Aorta (tissue), 5 donors: ENCODE results near the gene NKTR. TPM values are rescaled to one million over a fixed set of nuclear protein-coding genes. Genes with fewer than 3 reads are reported as not detected.
"Not testable (repeated sequence)": the region's sequence is repeated elsewhere in the genome, so short reads cannot be mapped to it uniquely, and the experiment has no call there.

ENCODE experiments used
- ATAC-seq: fragments of 200-7000 bp; cut with Tn5 transposase; one replicate; pipeline ENCODE4 v1.9.1; 2022; ENCODE audit warnings: moderate library complexity; ENCODE audit not compliant: low FRiP score
- DNase-seq, 2 donors: peaks; one replicate each; pipeline ENCODE4 v3.0.0-alpha.2; 2020
- H3K27ac ChIP-seq, 2 donors: one replicate each; pipeline ENCODE4 v1.5.1; 2013; ENCODE audit warnings: low read length in 2 of 2, mild to moderate bottlenecking in 2 of 2, moderate library complexity in 2 of 2, control low read depth in 1 of 2, inconsistent platforms in 1 of 2, low read depth in 1 of 2
- H3K27me3 ChIP-seq, 2 donors: one replicate each; pipeline ENCODE4 v1.6.1; 2013; ENCODE audit warnings: control low read depth in 1 of 2, low read length in 1 of 2, mild to moderate bottlenecking in 1 of 2, moderate library complexity in 1 of 2; ENCODE audit not compliant: insufficient read depth in 2 of 2, control insufficient read depth in 1 of 2
- H3K36me3 ChIP-seq, 2 donors: one replicate each; pipeline ENCODE4 v1.6.1; 2013; ENCODE audit warnings: control low read depth in 1 of 2, low read length in 1 of 2, mild to moderate bottlenecking in 1 of 2; ENCODE audit not compliant: insufficient read depth in 2 of 2, control insufficient read depth in 1 of 2
- H3K4me1 ChIP-seq, 2 donors: one replicate each; pipeline ENCODE4 v1.6.1; 2013; ENCODE audit warnings: low read length in 2 of 2, control low read depth in 1 of 2, mild to moderate bottlenecking in 1 of 2, moderate library complexity in 1 of 2; ENCODE audit not compliant: insufficient read depth in 2 of 2, control insufficient read depth in 1 of 2
- H3K4me3 ChIP-seq, 2 donors: one replicate each; pipeline ENCODE4 v1.5.1; 2013; ENCODE audit warnings: low read length in 2 of 2, control low read depth in 1 of 2, mild to moderate bottlenecking in 1 of 2
- H3K9me3 ChIP-seq: one replicate; pipeline ENCODE4 v1.6.1; 2013; ENCODE audit warnings: mild to moderate bottlenecking, low read length; ENCODE audit not compliant: control insufficient read depth
- WGBS, 2 donors: extraction: QIAGEN DNeasy Blood & Tissue Kit; methylation state at CpG; one replicate each; pipeline ENCODE4 v1.1.7; 2013; 5-methylcytosine and 5-hydroxymethylcytosine counted together
- intact Hi-C, 2 donors: fragments of 100-400 bp; cut with DNase I; formaldehyde crosslinking; loops; one replicate each; pipeline versions ENCODE4 v1.14.2 to v1.15.0; 2022
- polyA plus RNA-seq, 2 donors: library from polyadenylated mRNA; stranded (reverse); fragments of 200-250 nt; gene quantifications; one replicate each; pipeline ENCODE4 v1.2.3, GENCODE V29; 2013
- total RNA-seq, 2 donors: library from RNA; stranded (reverse); fragmentation: NEBNext Ultra II Directional; extraction: Animal tissue kit (Norgen Biotek cat#: 25700); gene quantifications; one replicate each; pipeline ENCODE4 v1.2.1, GENCODE V29; 2021
- donor health status: healthy with polysubstance abuse.
- donor health status: Bipolar disorder and iron deficiency.
- donor health status: DM: no; HTN: no; CAD: no.
- donor health status: DM: no; HTN: no; CAD: no.
- donor health status: DM: yes; HTN: yes; CAD: no.

Gene NKTR
- total and polyA plus RNA-seq, 4 donors = 6.1 to 163 (median 78.1) TPM

GRCh38 chr3:42575137-42575741, 25.2 kb upstream of the NKTR start:
- no peak overlapping the region for H3K4me3 ChIP-seq
- DNase-seq = no peak
- H3K27me3 ChIP-seq = no peaks in the 10 kb centered on the region
- H3K27ac ChIP-seq = no peak overlapping the region
- H3K9me3 ChIP-seq = peaks cover 1% of the 10 kb centered on the region
- no peak for ATAC-seq
- no peaks in the 10 kb centered on the region for H3K4me1 ChIP-seq
- intact Hi-C loops = no loop called here
- no peaks in the 10 kb centered on the region for H3K36me3 ChIP-seq

GRCh38 chr3:42578054-42578453, 22.4 kb upstream of the NKTR start:
- H3K27me3 ChIP-seq = no peaks in the 10 kb centered on the region
- H3K36me3 ChIP-seq = no peaks in the 10 kb centered on the region
- ATAC-seq = no peak
- intact Hi-C loops = no loop called here
- H3K4me1 ChIP-seq = peaks cover 0 to 2% of the 10 kb centered on the region in 2 donors
- no peak overlapping the region for H3K4me3 ChIP-seq
- 93 to 97% methylated on average over 4 of the region's 4 CpGs for WGBS, 2 donors
- H3K27ac ChIP-seq = no peak overlapping the region
- H3K9me3 ChIP-seq = peaks cover 1% of the 10 kb centered on the region
- DNase-seq = no peak

GRCh38 chr3:42579346-42579745, 21.1 kb upstream of the NKTR start:
- 97 to 98% methylated on average over 4 of the region's 4 CpGs for WGBS, 2 donors
- H3K4me3 ChIP-seq, H3K27ac ChIP-seq, H3K27me3 ChIP-seq, H3K9me3 ChIP-seq, DNase-seq, H3K4me1 ChIP-seq, ATAC-seq, intact Hi-C loops, H3K36me3 ChIP-seq: not testable (repeated sequence)

- WGBS, 2 donors = 0% methylated on average over 11 of the region's 11 CpGs
- ATAC-seq (no peak), DNase-seq (no peak)
- peak overlapping the region; percentile 43 to 68 for H3K4me3 ChIP-seq
- H3K9me3 ChIP-seq = no peaks in the 10 kb centered on the region
- no peaks in the 10 kb centered on the region for H3K27me3 ChIP-seq
- H3K27ac ChIP-seq = peak overlapping the region; percentile 19 to 77
- H3K4me1 ChIP-seq = peaks cover 0 to 2% of the 10 kb centered on the region in 2 donors
- intact Hi-C loops = loop anchor here in 1 of 2 donors (10.0 kb wide), 1 partner anchor 163 kb away; no protein-coding TSS in a partner anchor
- no peaks in the 10 kb centered on the region for H3K36me3 ChIP-seq
Observed at GRCh38 chr3:42581400-42581708, 19.1 kb upstream of the NKTR start.

GRCh38 chr3:42581709-42582473, 18.6 kb upstream of the NKTR start, which contains the start of gene SEC22C:
Gene SEC22C, minus strand, starts transcription at chr3:42581967. Its CDS starts 12,921 bp downstream, at chr3:42569046.
- peak; percentile 97 to 98 for DNase-seq
- Histone ChIP-seq H3K9me3 (no peaks in the 10 kb centered on the region), H3K27ac (peak within 1 kb of the TSS; percentile 19 to 77), H3K4me3 (peak within 1 kb of the TSS; percentile 68 to 84), H3K36me3 (no peaks in the 10 kb centered on the region), H3K4me1 (peaks cover 0 to 2% of the 10 kb centered on the region in 2 donors), H3K27me3 (no peaks in the 10 kb centered on the region)
- WGBS, 2 donors = 0% methylated on average over 74 to 77 of the region's 77 CpGs
- peak; percentile 98 for ATAC-seq
- intact Hi-C loops = loop anchor here in 1 of 2 donors (10.0 kb wide), 1 partner anchor 163 kb away; no protein-coding TSS in a partner anchor

- H3K27me3 ChIP-seq = no peaks in the 10 kb centered on the region
- ATAC-seq (no peak), DNase-seq (no peak)
- peak overlapping the region in 1 of 2 donors; percentile 77 for H3K27ac ChIP-seq
- H3K36me3 ChIP-seq = no peaks in the 10 kb centered on the region
- no peaks in the 10 kb centered on the region for H3K9me3 ChIP-seq
- peaks cover 0 to 2% of the 10 kb centered on the region in 2 donors for H3K4me1 ChIP-seq
- intact Hi-C loops = loop anchor here in 1 of 2 donors (10.0 kb wide), 1 partner anchor 162 kb away; no protein-coding TSS in a partner anchor
- 0 to 1% methylated on average over 3 of the region's 3 CpGs for WGBS, 2 donors
- peak overlapping the region; percentile 68 to 84 for H3K4me3 ChIP-seq
Observed at GRCh38 chr3:42582474-42583070, 17.9 kb upstream of the NKTR start.

- no peak overlapping the region for H3K4me3 ChIP-seq
- WGBS, 2 donors = 82 to 96% methylated on average over 5 of the region's 5 CpGs
- intact Hi-C loops = loop anchor here in 1 of 2 donors (10.0 kb wide), 1 partner anchor 156 kb away; no protein-coding TSS in a partner anchor
Observed at GRCh38 chr3:42588625-42589024, 11.9 kb upstream of the NKTR start.

GRCh38 chr3:42589382-42590109, 10.9 kb upstream of the NKTR start:
- no peak overlapping the region for H3K27ac ChIP-seq
- WGBS, 2 donors = 93 to 94% methylated on average over 20 of the region's 20 CpGs
- H3K4me1 ChIP-seq = no peaks in the 10 kb centered on the region
- no peak for ATAC-seq
- no peaks in the 10 kb centered on the region for H3K27me3 ChIP-seq
- H3K9me3 ChIP-seq = no peaks in the 10 kb centered on the region
- H3K36me3 ChIP-seq = peaks cover under 1 to 2% of the 10 kb centered on the region in 2 donors
- H3K4me3 ChIP-seq = no peak overlapping the region
- intact Hi-C loops = loop anchor here in 1 of 2 donors (10.0 kb wide), 1 partner anchor 155 kb away; no protein-coding TSS in a partner anchor
- DNase-seq = no peak

More at GRCh38 chr3:42588625-42589024, 11.9 kb upstream of the NKTR start:
- DNase-seq = no peak
- no peak for ATAC-seq
- H3K9me3 ChIP-seq = no peaks in the 10 kb centered on the region
- no peaks in the 10 kb centered on the region for H3K27me3 ChIP-seq
- H3K36me3 ChIP-seq = no peaks in the 10 kb centered on the region
- H3K27ac ChIP-seq = no peak overlapping the region
- H3K4me1 ChIP-seq = no peaks in the 10 kb centered on the region
